Calu3 (cell line): ENCODE results near the gene CXCL12. TPM values are rescaled to one million over a fixed set of nuclear protein-coding genes. Genes with fewer than 3 reads are reported as not detected.

ENCODE experiments used
- BruUV-seq: library from RNA; stranded (reverse); fragments of 400-500 nt; replicated peaks from 2 replicates; lab custom pipeline; 2021; lab: Mats Ljungman, UMichigan
- CTCF ChIA-PET: fragments of 300-600 bp; sonication (Branson Sonifier 250); formaldehyde crosslinking; loops from one replicate; lab custom pipeline; 2022; ENCODE audit warnings: antibody characterized with exemption; lab: Charles Lee
- DNase-seq: peaks from one replicate; pipeline ENCODE4 v3.0.0; 2022
- H3K27ac Mint-ChIP-seq: one replicate; pipeline ENCODE4 v1.8.0; 2022; ENCODE audit warnings: mixed read lengths; ENCODE audit not compliant: unreplicated experiment
- H3K27me3 Mint-ChIP-seq: one replicate; pipeline ENCODE4 v1.8.0; 2022; ENCODE audit warnings: mixed read lengths; ENCODE audit not compliant: unreplicated experiment
- H3K36me3 Mint-ChIP-seq: one replicate; pipeline ENCODE4 v1.8.0; 2022; ENCODE audit warnings: mild to moderate bottlenecking, moderate library complexity, mixed read lengths; ENCODE audit not compliant: insufficient read depth, unreplicated experiment
- H3K4me1 Mint-ChIP-seq: one replicate; pipeline ENCODE4 v1.8.0; 2022; ENCODE audit warnings: mild to moderate bottlenecking, low read depth, mixed read lengths; ENCODE audit not compliant: unreplicated experiment
- H3K4me3 Mint-ChIP-seq: one replicate; pipeline ENCODE4 v1.8.0; 2022; ENCODE audit warnings: mild to moderate bottlenecking, low read depth, moderate library complexity, mixed read lengths; ENCODE audit not compliant: unreplicated experiment
- H3K9me3 Mint-ChIP-seq: one replicate; pipeline ENCODE4 v1.8.0; 2022; ENCODE audit warnings: low read depth, mixed read lengths; ENCODE audit not compliant: unreplicated experiment
- CTCF ChIP-seq: fragments of 200-600 bp; IDR thresholded peaks from one replicate; pipeline ENCODE4 v1.8.0; 2022; ENCODE audit warnings: antibody characterized with exemption; ENCODE audit not compliant: unreplicated experiment
- intact Hi-C: fragments of 100-400 bp; cut with micrococcal nuclease; formaldehyde crosslinking; loops from one replicate; pipeline ENCODE4 v1.10.0; 2022; ENCODE audit not compliant: unreplicated experiment
- total RNA-seq: library from RNA; stranded (reverse); gene quantifications from 2 replicates; pipeline ENCODE4 v1.2.3, GENCODE V29; 2022

CXCL12 gene
- total RNA-seq, 1 experiment from 2014 or later = not detected

GRCh38 chr10:44380829-44381600, 3.9 kb downstream of the CXCL12 start:
- peaks cover 7% of the 10 kb centered on the region for H3K4me1 Mint-ChIP-seq
- CTCF ChIA-PET = no interaction called here
- no peaks in the 10 kb centered on the region for H3K36me3 Mint-ChIP-seq
- H3K27me3 Mint-ChIP-seq = peaks cover 27% of the 10 kb centered on the region
- H3K9me3 Mint-ChIP-seq = no peaks in the 10 kb centered on the region
- TF ChIP-seq CTCF = no peak
- DNase-seq = no peak
- H3K27ac Mint-ChIP-seq = no peak overlapping the region
- intact Hi-C loops = loop anchor here (10.0 kb wide), 1 partner anchor 66 kb away; no protein-coding TSS in a partner anchor
- BruUV-seq = no TSS peak
- no peak overlapping the region for H3K4me3 Mint-ChIP-seq

- no peaks in the 10 kb centered on the region for H3K36me3 Mint-ChIP-seq
- intact Hi-C loops = loop anchor here (10.0 kb wide), 1 partner anchor 65 kb away; no protein-coding TSS in a partner anchor
- no peak for DNase-seq
- H3K27ac Mint-ChIP-seq = no peak overlapping the region
- CTCF ChIA-PET = no interaction called here
- no TSS peak for BruUV-seq
- H3K4me1 Mint-ChIP-seq = peaks cover 7% of the 10 kb centered on the region
- no peak overlapping the region for H3K4me3 Mint-ChIP-seq
- no peaks in the 10 kb centered on the region for H3K9me3 Mint-ChIP-seq
- H3K27me3 Mint-ChIP-seq = peaks cover 17% of the 10 kb centered on the region
- no peak for TF ChIP-seq CTCF
Observed at GRCh38 chr10:44379907-44380306, 5.0 kb downstream of the CXCL12 start.

GRCh38 chr10:44378626-44379025, 6.3 kb downstream of the CXCL12 start:
- H3K27ac Mint-ChIP-seq = no peak overlapping the region
- no TSS peak for BruUV-seq
- CTCF ChIA-PET = no interaction called here
- H3K4me3 Mint-ChIP-seq = no peak overlapping the region
- no peak for DNase-seq
- peaks cover 7% of the 10 kb centered on the region for H3K4me1 Mint-ChIP-seq
- H3K36me3 Mint-ChIP-seq = no peaks in the 10 kb centered on the region
- H3K27me3 Mint-ChIP-seq = peaks cover 13% of the 10 kb centered on the region
- no peaks in the 10 kb centered on the region for H3K9me3 Mint-ChIP-seq
- TF ChIP-seq CTCF = no peak
- intact Hi-C loops = no loop called here

- H3K4me1 Mint-ChIP-seq = peaks cover 7% of the 10 kb centered on the region
- no peaks in the 10 kb centered on the region for H3K9me3 Mint-ChIP-seq
- intact Hi-C loops = no loop called here
- H3K36me3 Mint-ChIP-seq = no peaks in the 10 kb centered on the region
- H3K27ac Mint-ChIP-seq = no peak overlapping the region
- H3K27me3 Mint-ChIP-seq = peaks cover 4% of the 10 kb centered on the region
- H3K4me3 Mint-ChIP-seq = no peak overlapping the region
- no TSS peak for BruUV-seq
- DNase-seq = no peak
- CTCF ChIA-PET = no interaction called here
- TF ChIP-seq CTCF = no peak
Observed at GRCh38 chr10:44377651-44378310, 7.1 kb downstream of the CXCL12 start.
